Adipocyte (in vitro differentiated cells): ENCODE measurements around the gene TBX1.

Source experiments
- DNase-seq: peaks from one replicate; pipeline ENCODE4 v3.0.0-alpha.2; 2015; ENCODE audit warnings: low read depth
- H3K27me3 ChIP-seq: replicated peaks from 2 replicates; pipeline ENCODE4 v1.7.0; 2013; ENCODE audit warnings: mild to moderate bottlenecking, low read length, moderate library complexity; ENCODE audit not compliant: control insufficient read depth, insufficient read depth
- H3K36me3 ChIP-seq: 2 replicates; pipeline ENCODE4 v1.7.0; 2013; ENCODE audit warnings: low read length, mild to moderate bottlenecking, moderate library complexity; ENCODE audit not compliant: control insufficient read depth, insufficient read depth, severe bottlenecking
- H3K4me1 ChIP-seq: 2 replicates; pipeline ENCODE4 v1.7.0; 2013; ENCODE audit warnings: mild to moderate bottlenecking, low read length, moderate library complexity; ENCODE audit not compliant: control insufficient read depth, insufficient read depth
- H3K4me3 ChIP-seq: 2 replicates; pipeline ENCODE4 v1.7.0; 2013; ENCODE audit warnings: mild to moderate bottlenecking, low read length, moderate library complexity
- H3K9ac ChIP-seq: 2 replicates; pipeline ENCODE4 v1.7.0; 2013; ENCODE audit warnings: mild to moderate bottlenecking, low read length, moderate library complexity
- H3K9me3 ChIP-seq: 2 replicates; pipeline ENCODE4 v1.7.0; 2013; ENCODE audit warnings: mild to moderate bottlenecking, low read length, moderate library complexity; ENCODE audit not compliant: control insufficient read depth

The TBX1 gene

DNA sequence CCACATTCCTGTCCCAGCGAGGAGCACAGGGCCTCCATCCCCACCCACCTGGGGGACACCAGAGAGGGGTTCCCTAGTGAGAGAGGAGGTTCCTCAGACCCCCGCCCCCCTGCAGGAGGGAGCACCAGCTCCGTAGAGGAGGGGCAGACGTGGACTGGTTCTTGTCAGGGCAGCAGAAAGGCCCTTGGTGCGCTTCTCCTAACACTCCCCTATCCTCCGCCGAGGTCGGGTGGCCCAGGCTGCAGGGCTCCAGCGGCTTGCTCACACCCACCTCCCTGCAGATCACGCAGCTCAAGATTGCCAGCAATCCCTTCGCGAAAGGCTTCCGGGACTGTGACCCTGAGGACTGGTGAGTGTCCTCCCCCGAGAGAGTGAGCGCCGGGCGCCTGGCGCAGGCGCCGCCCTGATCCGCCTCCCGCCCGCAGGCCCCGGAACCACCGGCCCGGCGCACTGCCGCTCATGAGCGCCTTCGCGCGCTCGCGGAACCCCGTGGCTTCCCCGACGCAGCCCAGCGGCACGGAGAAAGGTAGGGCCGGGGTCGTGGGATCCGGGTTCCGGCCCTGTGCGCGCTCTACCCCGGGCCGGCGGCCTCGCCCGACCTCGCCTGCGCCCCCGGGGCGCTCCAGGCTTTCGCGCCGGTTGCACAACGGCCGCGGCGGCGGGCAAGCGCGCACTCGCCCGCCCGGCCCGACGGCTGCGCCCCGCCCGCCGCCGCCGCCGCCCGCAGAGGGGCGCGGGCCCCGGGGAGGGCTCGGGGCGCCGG is 5.1 kb downstream of the TBX1 start:
- Histone ChIP-seq H3K9ac (no peak overlapping the region), H3K27me3 (peaks cover 47% of the 10 kb centered on the region), H3K4me1 (no peaks in the 10 kb centered on the region), H3K4me3 (peak overlapping the region; percentile 52), H3K36me3 (no peaks in the 10 kb centered on the region), H3K9me3 (no peaks in the 10 kb centered on the region)
- no peak for DNase-seq

DNA sequence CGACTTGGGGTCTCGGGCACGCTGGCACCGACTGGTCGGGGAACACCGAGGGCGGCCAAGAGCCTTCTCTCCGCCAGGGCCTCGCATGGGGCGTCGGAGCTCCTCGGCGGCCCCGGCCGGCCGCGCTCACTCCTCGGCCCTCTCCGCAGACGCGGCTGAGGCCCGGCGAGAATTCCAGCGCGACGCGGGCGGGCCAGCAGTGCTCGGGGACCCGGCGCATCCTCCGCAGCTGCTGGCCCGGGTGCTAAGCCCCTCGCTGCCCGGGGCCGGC is 5.6 kb downstream of the TBX1 start:
- Histone ChIP-seq H3K4me3 (no peak overlapping the region), H3K27me3 (peaks cover 47% of the 10 kb centered on the region)
- DNase-seq, result no peak

DNA sequence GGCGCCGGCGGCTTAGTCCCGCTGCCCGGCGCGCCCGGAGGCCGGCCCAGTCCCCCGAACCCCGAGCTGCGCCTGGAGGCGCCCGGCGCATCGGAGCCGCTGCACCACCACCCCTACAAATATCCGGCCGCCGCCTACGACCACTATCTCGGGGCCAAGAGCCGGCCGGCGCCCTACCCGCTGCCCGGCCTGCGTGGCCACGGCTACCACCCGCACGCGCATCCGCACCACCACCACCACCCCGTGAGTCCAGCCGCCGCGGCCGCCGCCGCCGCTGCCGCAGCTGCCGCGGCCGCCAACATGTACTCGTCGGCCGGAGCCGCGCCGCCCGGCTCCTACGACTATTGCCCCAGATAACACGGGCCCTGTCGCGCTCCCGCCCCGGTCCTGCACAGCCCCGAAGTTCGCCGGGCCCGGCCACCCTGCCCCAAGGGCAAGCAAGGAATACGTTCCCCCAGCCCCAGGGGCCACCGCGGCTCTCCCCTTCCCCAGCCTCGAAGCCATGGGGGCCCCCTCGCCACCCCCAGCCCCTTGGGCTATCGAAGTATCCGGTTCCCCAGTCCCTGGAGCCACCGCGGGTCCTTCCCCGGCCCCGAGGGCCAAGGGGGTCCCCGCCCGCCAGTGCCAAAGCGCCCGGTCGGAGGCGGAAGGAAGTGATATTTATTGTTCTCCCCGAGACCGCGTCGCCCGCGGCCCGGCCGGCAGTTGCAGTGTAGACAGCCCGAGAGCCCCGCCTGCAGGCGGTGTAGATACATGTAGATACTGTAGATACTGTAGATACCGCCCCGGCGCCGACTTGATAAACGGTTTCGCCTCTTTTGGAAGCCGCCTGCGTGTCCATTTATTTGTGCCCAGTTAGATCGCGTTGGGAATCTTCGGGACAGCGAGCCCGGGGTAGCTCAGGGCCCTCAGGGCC is 6.2 kb downstream of the TBX1 start:
- H3K9ac ChIP-seq, result no peak overlapping the region
- peak overlapping the region; percentile 17 for H3K4me3 ChIP-seq
- no peaks in the 10 kb centered on the region for H3K9me3 ChIP-seq
- peaks cover 51% of the 10 kb centered on the region for H3K27me3 ChIP-seq
- DNase-seq, result no peak
- no peaks in the 10 kb centered on the region for H3K4me1 ChIP-seq
- no peaks in the 10 kb centered on the region for H3K36me3 ChIP-seq

More for the DNA sequence above, 5.6 kb downstream of the TBX1 start:
- Histone ChIP-seq H3K4me1 (no peaks in the 10 kb centered on the region), H3K9me3 (no peaks in the 10 kb centered on the region), H3K36me3 (no peaks in the 10 kb centered on the region), H3K9ac (no peak overlapping the region)

DNA sequence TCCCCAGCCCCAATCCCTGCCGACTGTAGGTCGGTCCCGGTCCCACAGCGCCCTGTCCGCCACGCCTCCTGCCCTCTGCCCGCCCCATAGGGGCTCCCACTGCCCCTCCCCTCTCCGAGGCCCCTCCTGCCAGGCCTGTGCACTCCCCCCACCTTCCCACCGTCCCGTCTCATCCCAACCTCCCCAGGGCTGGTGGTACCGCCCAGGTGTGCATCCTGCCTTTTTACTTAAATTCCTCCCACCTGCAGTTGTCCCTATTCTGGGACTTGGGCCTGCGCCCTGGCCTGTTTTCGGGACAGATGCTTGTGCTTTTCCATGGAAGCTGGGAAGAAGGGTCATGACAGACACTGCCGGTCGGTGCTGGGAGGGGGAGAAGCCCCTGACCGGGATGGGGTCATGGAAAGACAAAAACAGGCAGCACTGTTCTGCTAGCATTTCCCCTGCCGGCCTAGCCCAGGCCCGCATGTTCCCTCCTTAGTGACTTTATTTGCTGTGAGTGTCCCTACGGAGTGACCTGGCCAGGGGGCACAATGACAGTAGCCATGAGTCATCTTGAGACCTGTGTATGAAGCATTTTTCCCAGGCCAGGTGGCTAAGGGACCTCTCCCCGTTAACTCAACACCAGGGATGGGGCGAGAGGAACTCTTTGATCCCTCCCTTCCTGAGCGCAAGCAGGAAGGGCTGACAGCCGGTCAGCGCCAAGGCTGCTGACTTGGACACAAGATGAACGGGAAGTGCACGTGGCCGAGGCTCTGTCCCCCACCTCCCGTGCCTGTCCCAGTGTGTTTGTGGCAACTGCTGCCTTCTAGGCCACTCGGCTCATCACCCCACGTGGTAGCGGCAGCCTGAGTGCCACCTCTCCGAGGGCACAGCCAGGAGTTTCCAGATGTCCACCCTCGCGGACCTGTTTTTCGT is 7.1 kb downstream of the TBX1 start:
- H3K9ac ChIP-seq, result no peak overlapping the region
- H3K27me3 ChIP-seq, result peaks cover 54% of the 10 kb centered on the region
- no peaks in the 10 kb centered on the region for H3K4me1 ChIP-seq
- H3K4me3 ChIP-seq, result no peak overlapping the region
- no peaks in the 10 kb centered on the region for H3K36me3 ChIP-seq
- DNase-seq, result no peak
- no peaks in the 10 kb centered on the region for H3K9me3 ChIP-seq

DNA sequence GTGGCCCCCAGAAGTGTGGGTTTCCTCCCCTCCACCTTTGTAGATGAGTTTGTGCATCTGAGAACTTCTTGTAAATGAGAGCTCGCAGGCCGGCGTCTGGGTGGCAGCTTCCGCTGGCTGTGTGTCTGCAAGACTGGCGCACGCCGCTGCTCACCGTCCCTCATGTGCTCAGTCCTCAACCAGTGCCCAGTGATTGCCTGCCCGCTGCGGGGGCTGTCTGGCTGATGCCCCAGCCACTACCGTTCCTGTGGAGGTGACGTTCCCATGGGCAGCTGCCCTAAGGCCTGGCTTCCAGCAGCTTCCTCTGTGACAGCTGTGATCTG is 8.8 kb downstream of the TBX1 start:
- DNase-seq, result no peak
- no peaks in the 10 kb centered on the region for H3K36me3 ChIP-seq
- peaks cover 55% of the 10 kb centered on the region for H3K27me3 ChIP-seq
- no peaks in the 10 kb centered on the region for H3K9me3 ChIP-seq
- no peak overlapping the region for H3K9ac ChIP-seq
- no peak overlapping the region for H3K4me3 ChIP-seq
- no peaks in the 10 kb centered on the region for H3K4me1 ChIP-seq

DNA sequence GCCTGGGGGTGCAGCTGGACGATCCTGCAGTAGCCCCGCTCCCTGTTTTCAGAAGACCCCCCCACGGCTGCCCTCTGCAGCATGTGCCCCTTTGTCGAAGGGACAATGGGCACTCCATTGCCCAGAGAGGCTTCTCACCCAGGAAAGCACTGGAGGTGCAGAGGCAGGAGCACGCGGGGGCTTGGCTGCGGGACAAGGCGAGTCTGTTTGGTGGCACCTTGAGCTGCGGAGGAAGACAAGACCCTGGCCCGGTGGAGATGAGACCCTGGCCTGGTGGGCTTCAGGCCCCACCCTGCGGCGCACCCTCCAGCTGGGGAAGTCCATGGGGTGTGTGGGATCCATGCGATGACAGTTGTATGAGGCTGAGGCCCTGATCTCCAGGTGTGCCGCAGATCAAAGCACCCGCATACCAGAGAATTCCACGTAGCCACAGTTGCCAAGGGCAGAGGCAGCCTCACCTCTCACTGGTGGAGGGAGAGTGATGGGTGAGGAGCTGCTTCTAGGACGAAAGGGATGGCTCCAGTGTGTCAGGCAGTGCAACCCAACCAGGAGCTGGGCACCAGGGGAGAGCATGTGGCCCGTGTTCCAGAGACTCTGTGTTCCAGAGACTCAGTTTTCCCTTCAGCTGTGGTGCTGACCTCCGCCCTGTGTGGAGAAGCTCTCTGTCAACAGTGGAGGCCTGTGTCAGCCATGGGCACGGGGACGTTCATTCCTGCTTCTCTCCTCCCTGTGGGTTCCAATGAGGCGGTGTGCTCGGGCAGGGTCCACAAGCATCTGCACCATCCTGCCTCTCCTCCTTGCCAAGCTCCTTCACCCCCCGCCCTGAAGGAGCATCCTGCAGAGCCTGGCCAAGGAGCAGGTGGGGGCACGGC is 10.0 kb downstream of the TBX1 start:
- H3K4me3 ChIP-seq, result no peak overlapping the region
- DNase-seq, result no peak
- no peaks in the 10 kb centered on the region for H3K36me3 ChIP-seq
- H3K4me1 ChIP-seq, result no peaks in the 10 kb centered on the region
- no peaks in the 10 kb centered on the region for H3K9me3 ChIP-seq
- H3K27me3 ChIP-seq, result peaks cover 58% of the 10 kb centered on the region
- H3K9ac ChIP-seq, result no peak overlapping the region

DNA sequence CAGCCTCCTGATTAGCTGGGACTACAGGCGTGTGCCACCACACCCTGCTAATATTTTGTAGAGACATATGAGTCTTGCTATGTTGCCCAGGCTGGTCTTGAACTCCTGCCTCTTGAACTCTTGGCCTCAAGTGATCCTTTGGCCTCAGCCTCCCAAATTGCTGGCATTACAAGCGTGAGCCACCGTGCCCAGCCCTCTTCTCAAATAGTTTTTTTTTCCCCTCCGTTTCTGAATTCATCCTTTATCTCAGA is 11.8 kb downstream of the TBX1 start:
- Histone ChIP-seq H3K4me3 (no peak overlapping the region), H3K27me3 (peaks cover 58% of the 10 kb centered on the region), H3K9me3 (no peaks in the 10 kb centered on the region), H3K9ac (no peak overlapping the region), H3K36me3 (no peaks in the 10 kb centered on the region), H3K4me1 (no peaks in the 10 kb centered on the region)
- DNase-seq, result no peak

DNA sequence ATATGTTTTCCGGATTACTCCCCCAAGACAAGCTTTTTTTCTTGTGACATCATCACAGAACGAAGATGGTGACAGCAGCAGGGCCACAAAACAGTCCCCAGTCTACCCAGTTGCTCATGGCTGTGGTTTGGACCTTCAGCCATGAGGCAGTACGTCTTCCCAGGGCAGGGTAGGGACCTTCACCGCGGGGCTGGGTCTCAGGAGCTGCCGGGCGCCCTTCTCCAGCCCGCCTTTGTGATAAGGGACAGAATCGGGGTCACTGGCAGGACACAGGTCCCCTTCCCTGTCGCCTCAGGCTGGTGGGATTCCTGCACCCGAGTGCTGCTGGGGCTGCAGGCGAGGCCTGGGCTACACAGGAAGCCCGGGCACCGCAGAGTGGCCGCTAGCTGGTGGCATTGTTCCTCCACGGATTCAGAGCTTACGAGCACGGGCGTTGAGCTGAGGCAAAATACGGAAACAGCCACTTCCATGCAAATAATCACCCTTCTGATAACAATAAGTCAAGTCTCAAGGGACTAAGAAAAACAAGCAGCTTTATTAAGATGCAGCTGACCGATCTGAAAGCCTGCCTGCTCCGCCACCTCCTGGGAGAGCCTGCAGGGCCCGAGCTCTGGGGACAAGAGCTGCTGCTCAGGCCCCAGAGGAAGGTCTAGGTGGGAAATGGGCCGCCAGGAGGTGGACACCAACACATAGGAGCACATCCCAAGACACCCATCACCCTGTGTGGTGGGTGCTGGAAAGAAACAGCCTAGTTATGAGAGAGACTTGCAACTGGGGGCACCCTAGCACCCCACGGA is 12.3 kb downstream of the TBX1 start:
- no peaks in the 10 kb centered on the region for H3K4me1 ChIP-seq
- no peak overlapping the region for H3K4me3 ChIP-seq
- peaks cover 55% of the 10 kb centered on the region for H3K27me3 ChIP-seq
- H3K9me3 ChIP-seq, result no peaks in the 10 kb centered on the region
- H3K36me3 ChIP-seq, result no peaks in the 10 kb centered on the region
- H3K9ac ChIP-seq, result no peak overlapping the region
- DNase-seq, result no peak

DNA sequence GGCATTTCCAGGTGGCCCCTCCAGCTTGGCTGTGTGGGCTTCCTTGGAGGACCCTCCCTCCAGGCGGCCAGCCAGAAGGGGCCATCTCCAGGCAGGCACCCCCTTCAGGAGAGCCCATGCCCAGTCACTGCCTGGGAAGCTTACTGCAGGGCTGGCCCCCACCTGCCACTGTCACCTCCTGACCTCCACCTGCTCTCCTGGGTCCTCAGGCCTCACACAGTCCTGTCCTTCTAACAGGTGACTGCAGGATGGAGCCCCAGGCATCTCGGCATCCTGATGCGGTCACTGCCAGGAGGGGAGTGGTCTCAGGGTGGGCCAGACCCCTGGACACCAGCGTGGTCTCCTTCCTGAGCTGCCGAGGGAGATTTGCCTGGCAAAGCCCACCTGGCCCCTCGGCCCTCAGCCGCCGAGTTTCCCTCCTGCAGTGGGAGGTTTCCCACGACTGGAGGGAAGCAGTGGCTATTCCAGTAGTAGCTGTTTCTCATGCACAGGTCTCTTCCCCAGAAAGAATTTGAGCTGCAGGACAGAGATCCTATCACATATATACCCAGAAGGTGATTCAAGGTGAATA is 13.0 kb downstream of the TBX1 start:
- DNase-seq, result no peak

DNA sequence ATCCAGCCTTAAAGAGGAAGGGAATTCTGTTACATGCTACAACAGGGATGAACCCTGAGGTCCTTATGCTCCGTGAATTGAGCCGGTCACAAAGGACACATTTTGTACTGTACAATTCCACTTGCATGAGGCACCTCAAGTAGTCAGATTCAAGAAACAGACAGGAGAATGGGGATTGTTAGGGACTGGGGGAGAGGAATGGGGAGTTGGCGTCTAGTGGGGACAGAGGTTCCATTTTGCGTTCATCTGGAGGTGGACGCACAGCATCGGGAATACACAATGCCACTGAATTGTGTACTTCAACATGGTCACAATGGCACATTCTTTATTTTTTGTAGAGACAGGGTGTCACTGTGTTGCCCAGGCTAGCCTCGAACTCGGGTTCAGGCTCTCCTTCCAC is 14.1 kb downstream of the TBX1 start:
- Histone ChIP-seq H3K9ac (no peak overlapping the region), H3K36me3 (no peaks in the 10 kb centered on the region), H3K27me3 (peaks cover 40% of the 10 kb centered on the region), H3K4me3 (no peak overlapping the region), H3K4me1 (no peaks in the 10 kb centered on the region), H3K9me3 (no peaks in the 10 kb centered on the region)
- DNase-seq, result no peak

More for the DNA sequence above, 13.0 kb downstream of the TBX1 start:
- no peak overlapping the region for H3K4me3 ChIP-seq
- H3K9me3 ChIP-seq, result no peaks in the 10 kb centered on the region
- H3K4me1 ChIP-seq, result no peaks in the 10 kb centered on the region
- no peaks in the 10 kb centered on the region for H3K36me3 ChIP-seq
- peaks cover 50% of the 10 kb centered on the region for H3K27me3 ChIP-seq
- H3K9ac ChIP-seq, result no peak overlapping the region
